HG02938 (cell line): ENCODE data around the gene ADAMTS12.

Experiments
- ATAC-seq: cut with Tn5 transposase; IDR thresholded peaks from one replicate; pipeline ENCODE4 v1.9.1; 2021; ENCODE audit warnings: mild to moderate bottlenecking, moderate library complexity; ENCODE audit not compliant: unreplicated experiment

ADAMTS12 gene

DNA sequence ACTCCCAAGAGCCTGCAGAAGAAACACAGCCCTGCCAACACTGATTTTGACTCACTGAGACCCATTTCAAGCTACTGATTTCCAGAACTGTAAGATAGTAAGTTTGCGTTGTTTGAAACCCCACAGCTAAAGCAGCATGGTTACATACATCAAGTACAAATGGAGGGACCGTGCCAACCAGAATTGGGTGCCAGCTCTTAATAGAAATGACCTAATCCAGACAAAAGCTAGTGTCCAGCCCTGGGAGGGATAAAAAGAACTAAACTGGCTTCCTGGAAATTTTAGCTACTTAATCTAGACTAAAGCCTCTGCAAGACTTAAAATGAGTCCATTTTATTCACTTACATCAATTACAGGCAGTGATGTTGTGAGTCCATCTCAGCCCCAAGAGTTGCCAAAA is 122.6 kb downstream of the ADAMTS12 start:
- ATAC-seq: no peak

DNA sequence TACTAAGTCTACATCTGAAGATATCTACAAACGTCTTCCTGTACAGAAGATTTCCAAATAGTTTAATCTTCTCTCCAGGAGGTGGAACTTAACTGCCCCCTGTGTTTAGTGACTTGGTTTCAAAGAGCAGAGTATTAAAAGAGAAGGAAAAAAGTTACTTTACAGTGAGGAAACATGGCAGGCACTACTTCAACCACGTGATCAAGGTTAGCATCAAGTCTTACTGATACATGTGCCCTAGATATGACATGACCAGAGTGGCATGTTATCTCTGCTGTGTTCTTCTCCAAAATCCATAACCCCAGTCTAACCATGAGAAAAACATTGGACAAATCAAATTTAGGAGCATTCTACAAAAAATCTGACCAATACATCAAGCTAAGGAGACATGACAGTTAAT is 125.8 kb downstream of the ADAMTS12 start:
- ATAC-seq: no peak

DNA sequence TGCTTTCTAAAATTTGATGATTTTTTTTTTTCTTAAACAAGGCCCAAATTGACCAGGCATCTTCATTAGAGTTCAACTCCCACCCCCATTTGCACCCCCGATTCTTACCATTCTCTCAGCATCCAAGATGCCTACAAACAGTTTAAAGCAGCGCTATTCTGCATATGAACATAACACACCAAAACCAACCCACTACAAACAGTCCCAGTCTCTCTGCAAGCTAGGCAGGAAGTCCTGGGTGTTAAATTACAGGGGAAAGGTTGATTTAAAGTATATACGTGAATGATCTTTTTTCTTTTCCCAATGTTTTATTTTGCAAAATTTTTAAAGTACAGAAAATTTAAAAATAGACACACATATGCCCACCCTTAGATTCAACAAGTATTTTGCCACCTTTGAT is 127.0 kb downstream of the ADAMTS12 start:
- ATAC-seq: no peak

GRCh38 chr5:33763435-33763834 is 128.4 kb downstream of the ADAMTS12 start:
- no peak for ATAC-seq

- no peak for ATAC-seq
Observed at GRCh38 chr5:33762859-33763258, 128.9 kb downstream of the ADAMTS12 start.

GRCh38 chr5:33761139-33761538 is 130.7 kb downstream of the ADAMTS12 start:
- ATAC-seq: no peak

DNA sequence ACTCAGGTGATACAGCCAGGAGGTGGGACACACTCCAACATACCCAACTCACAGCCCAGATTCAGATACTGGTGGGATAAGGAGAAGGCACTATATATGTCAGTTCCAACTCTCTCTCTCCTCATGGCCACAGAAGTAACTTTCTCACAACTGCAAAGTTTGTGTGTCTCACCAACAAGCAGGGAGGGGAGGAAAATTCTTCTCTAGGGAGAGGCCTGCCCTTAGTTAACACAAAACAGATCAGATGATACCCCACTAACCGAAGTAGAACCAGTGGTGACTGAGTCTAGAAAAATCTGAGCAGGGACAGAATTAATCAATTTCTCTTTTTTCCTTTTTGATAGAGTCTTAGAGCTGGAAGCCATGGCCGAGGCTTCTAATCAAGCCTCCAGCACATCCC is 133.1 kb downstream of the ADAMTS12 start:
- ATAC-seq: no peak

DNA sequence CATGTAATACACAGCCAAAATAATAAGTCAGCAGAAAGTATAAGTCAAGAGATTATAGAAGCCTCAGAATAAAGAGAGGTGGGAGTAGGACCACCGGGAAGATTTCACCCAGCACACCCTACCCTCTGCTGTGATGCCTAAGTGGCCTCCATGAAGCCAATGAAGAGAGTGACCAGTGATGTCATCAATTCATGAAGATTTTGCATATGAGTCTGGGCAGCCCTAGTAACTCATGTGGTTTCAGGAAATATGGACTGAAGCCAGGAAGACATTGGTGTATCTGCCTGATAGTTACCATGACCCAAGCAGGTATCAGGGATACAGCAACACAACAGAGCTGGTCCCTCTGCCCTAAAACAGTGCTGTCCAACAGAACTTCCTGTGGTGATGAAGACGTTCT is 135.3 kb downstream of the ADAMTS12 start:
- ATAC-seq: no peak

- ATAC-seq: no peak
Observed at GRCh38 chr5:33755231-33755630, 136.6 kb downstream of the ADAMTS12 start.

DNA sequence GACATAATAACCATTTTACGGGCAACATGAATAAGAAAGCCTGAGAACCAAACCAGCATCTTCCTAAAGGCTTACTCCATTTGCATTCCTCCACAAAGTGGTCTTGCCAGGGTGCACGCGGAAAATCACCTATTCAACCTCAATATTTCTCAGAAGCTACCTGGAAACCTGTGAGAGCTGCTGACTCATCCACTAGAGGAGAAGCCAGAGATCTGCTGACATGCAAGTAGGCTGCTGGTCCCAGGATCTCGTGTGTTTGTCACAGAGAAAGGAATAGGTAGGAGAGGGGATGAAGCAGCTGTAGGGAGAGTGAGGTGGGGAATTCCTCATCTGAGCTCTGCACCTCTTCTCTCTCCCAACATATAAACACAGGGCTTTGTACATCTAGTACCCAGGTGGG is 138.1 kb downstream of the ADAMTS12 start:
- no peak for ATAC-seq

- ATAC-seq: no peak
Observed at GRCh38 chr5:33748754-33749153, 143.0 kb downstream of the ADAMTS12 start.

- no peak for ATAC-seq
Observed at GRCh38 chr5:33745101-33745770, 146.6 kb downstream of the ADAMTS12 start.

- no peak for ATAC-seq
Observed at GRCh38 chr5:33743099-33743498, 148.7 kb downstream of the ADAMTS12 start.

DNA sequence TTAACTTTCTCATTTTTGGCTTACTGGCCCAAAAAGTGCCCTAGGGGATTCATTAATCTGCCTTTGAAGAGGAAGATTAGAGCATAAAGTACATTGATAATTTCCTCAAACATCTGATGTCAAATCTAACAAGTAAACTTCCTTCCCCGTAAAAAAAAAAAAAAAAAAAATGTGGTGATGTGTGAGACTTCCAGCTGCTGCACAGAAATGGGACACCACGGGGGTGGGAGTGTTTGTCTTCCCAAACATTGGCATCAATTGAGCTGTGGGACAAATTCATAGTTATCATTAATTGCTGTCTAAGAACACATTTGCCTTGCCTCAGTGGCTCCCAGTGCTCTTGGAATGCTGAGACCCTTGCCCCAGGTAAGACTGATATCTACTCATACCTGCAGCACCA is 149.6 kb downstream of the ADAMTS12 start:
- ATAC-seq: no peak

GRCh38 chr5:33738967-33739366 is 152.8 kb downstream of the ADAMTS12 start:
- ATAC-seq: no peak

GRCh38 chr5:33738097-33738496 is 153.7 kb downstream of the ADAMTS12 start:
- ATAC-seq: no peak

DNA sequence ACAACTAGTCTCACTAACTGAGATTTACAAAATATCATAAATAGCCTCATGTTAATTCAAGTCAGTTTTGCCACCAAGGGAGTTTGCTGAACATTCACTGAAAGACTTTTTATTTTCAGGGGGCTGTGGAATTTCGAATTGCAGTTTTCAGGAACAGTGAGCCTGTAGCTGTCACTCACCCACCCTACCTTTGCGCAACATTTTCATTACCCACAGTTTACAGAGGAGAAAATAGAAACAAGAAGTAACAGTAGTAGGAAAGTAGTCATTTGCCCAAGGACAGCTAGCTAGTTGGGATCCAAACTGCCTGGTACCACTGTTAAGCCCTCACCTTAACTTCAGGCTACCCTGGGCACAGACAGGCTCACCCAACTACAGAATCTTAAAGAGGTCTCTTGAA is 154.1 kb downstream of the ADAMTS12 start:
- ATAC-seq: no peak

DNA sequence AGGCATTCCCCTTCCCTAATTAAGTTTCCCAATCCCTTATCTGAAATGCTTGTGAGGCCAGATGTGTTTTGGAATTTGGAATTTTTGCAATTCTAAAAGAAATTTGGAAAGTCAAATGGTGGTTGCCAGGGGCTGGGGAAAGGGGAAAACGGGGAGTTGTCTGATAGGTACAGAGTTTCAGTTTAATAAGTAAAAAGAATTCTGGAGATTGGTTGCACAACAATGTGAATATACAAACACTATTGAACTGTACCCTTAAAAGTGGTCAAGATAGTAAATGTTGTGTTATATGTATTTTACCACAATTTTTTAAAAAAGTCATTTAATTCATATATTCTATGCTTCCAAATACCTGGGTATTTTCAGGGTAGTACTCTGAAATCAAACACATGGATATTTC is 154.5 kb downstream of the ADAMTS12 start:
- ATAC-seq: no peak

DNA sequence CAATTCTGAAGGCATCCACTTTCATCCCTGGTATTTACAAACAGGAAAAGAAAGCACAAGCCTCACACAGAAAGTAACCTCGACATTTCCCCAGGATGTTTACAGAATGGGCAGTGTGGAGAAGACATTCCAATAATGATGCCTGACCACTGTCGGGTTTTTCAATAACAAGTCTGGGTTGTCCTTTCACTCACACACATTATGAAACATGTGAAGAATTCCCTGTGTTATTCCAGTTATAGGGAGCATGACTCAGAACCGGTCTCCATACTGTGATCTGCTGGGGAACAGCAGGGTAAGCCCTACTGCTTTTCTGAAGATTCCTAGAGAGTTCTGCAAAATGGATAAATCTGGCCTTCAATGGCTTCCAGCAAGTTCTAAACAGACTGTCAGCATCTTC is 155.3 kb downstream of the ADAMTS12 start:
- ATAC-seq: no peak

- ATAC-seq: no peak
Observed at GRCh38 chr5:33735072-33735471, 156.7 kb downstream of the ADAMTS12 start.

- ATAC-seq: no peak
Observed at GRCh38 chr5:33734537-33734936, 157.3 kb downstream of the ADAMTS12 start.

DNA sequence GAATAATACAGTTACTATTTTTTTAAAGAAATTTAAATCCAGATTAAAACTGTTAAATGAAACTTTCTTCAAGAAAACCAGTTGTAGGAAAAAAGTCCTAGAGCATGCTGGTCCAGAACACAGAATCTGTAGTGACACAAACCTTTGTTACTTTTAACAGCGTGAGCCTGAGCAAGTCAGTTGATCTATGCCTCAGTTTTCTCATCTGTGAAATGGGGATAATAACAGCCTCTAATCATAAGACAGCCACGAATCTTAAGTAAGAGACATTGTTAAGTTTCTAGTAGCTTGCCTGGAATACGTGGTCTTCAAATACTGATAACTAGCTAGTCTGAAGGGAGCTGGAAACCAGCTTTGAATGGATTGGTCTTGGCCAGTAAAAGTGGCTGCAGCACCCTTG is 158.6 kb downstream of the ADAMTS12 start:
- ATAC-seq: no peak

DNA sequence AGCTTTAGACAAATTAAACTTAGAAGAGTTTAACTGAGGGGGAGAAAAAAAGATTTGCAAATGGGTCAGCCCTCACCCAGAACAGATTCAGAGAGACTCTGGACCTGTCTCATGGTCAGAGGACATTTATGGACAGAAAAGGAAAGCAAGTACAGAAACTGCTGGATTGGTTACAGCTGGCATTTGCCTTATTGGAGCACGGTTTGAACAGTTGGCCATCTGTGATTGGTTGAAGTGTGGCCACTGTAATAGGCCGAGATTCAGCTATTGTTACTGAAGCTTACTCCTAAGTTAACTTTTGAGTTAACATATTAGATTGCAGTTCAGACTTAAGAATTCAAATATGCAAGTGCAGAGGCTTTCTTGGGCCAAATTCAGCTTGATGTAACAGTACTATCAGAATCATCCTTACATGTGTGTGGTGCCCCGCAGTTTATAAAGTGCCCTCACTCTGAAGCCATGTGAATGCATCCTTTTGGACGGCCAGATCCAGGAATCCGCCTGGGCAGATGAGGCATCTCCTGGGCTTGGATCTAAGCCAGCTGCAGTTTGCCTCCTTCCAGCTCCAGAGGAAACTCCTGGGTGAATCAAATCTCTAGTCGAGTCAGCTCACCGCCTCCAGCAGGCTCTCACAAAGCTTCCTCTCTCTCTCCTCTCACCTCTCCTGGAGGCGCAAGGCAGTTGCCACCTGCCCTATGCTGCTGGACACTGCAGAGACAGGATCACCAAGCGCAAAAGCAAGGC is 165.2 kb downstream of the ADAMTS12 start:
- no peak for ATAC-seq
